ENCODE results near the gene TSEN34.
"Not testable (repeated sequence)": the region's sequence is repeated elsewhere in the genome, so short reads cannot be mapped to it uniquely, and the experiment has no call there.

TSEN34 gene

GRCh38 chr19:54189145-54189734, 1.9 kb upstream of the TSEN34 start, which contains the start of gene MBOAT7:
Gene MBOAT7, minus strand, starts transcription at chr19:54189580. Its CDS starts 1,072 bp downstream, at chr19:54188508.
- DNase-seq = no peak

GRCh38 chr19:54189735-54190502, 1.2 kb upstream of the TSEN34 start:
- DNase-seq = peak; percentile 100

GRCh38 chr19:54190503-54191010, 551 bp upstream of the TSEN34 start:
- DNase-seq = peak; percentile 100

GRCh38 chr19:54191811-54192453, 824 bp downstream of the TSEN34 start:
- DNase-seq = no peak

GRCh38 chr19:54193011-54193410, 1.9 kb downstream of the TSEN34 start:
- no peak for DNase-seq

- DNase-seq = not testable (repeated sequence)
Measured at GRCh38 chr19:54194463-54194862, 3.4 kb downstream of the TSEN34 start.

GRCh38 chr19:54196536-54196935, 5.4 kb downstream of the TSEN34 start:
- DNase-seq = no peak

- DNase-seq = no peak
Measured at GRCh38 chr19:54197121-54197520, 6.0 kb downstream of the TSEN34 start.

- no peak for DNase-seq
Measured at GRCh38 chr19:54199401-54199800, 8.3 kb downstream of the TSEN34 start.

- DNase-seq = no peak
Measured at GRCh38 chr19:54201172-54201701, 10.1 kb downstream of the TSEN34 start.

- no peak for DNase-seq
Measured at GRCh38 chr19:54201980-54202379, 10.9 kb downstream of the TSEN34 start.

- no peak for DNase-seq
Measured at GRCh38 chr19:54203151-54203611, 12.1 kb downstream of the TSEN34 start.

GRCh38 chr19:54204767-54205468, 13.8 kb downstream of the TSEN34 start:
- DNase-seq = no peak

- peak; percentile 55 for DNase-seq
Measured at GRCh38 chr19:54206030-54206830, 15.1 kb downstream of the TSEN34 start.

GRCh38 chr19:54206831-54207177, 15.7 kb downstream of the TSEN34 start:
- DNase-seq = no peak

GRCh38 chr19:54207193-54207592, 16.1 kb downstream of the TSEN34 start:
- peak; percentile 59 to 61 for DNase-seq

GRCh38 chr19:54207676-54207982, 16.5 kb downstream of the TSEN34 start:
- no peak for DNase-seq

- DNase-seq = peak; percentile 81 to 82
Measured at GRCh38 chr19:54207983-54208783, 17.1 kb downstream of the TSEN34 start.

- peak in 1 of 2 experiments; percentile 79 for DNase-seq
Measured at GRCh38 chr19:54208784-54209057, 17.6 kb downstream of the TSEN34 start.

GRCh38 chr19:54209058-54209810, 18.1 kb downstream of the TSEN34 start:
- DNase-seq = peak; percentile 70 to 72
